Endometrium (tissue), 2 donors: ENCODE results near the gene ROR2.

Experiments used
- FAIRE-seq: peaks from 2 replicates; lab custom pipeline; 2012; peaks lifted over from hg19 to GRCh38; lab: Jason Lieb, UNC
- donor health status: control.
- donor health status: control.

ROR2 gene

GRCh38 chr9:91515074-91515687 is 434.8 kb downstream of the ROR2 start:
- peak; percentile 21 for FAIRE-seq
